HepG2 (cell line): Measurements from ENCODE around the gene NFKBIA. TPM values are rescaled to one million over a fixed set of nuclear protein-coding genes. Genes with fewer than 3 reads are reported as not detected.

Source experiments
- CEBPB ChIP-seq: IDR thresholded peaks from 2 replicates; pipeline ENCODE4 v1.6.1; 2011; ENCODE audit warnings: low read depth, low read length, improper control_type of control experiment, borderline replicate concordance
- DDIT3 ChIP-seq: sonication (generic); formaldehyde crosslinking; IDR thresholded peaks from 2 replicates; pipeline ENCODE4 v1.4.0; 2020; ENCODE audit warnings: mild to moderate bottlenecking, missing genetic modification reagents
- FOXA3 ChIP-seq: IDR thresholded peaks from 2 replicates; pipeline ENCODE4 v1.6.1; 2016; ENCODE audit warnings: missing genetic modification reagents, missing compliant biosample characterization
- FOXP1 ChIP-seq, 2 experiments: fragments of 450-650 bp in 1 of 2; IDR thresholded peaks; 2 replicates each; pipeline ENCODE4 v1.6.1; 2017 to 2018; ENCODE audit warnings: antibody characterized with exemption in 1 of 2
- GLI4 ChIP-seq: sonication (generic); formaldehyde crosslinking; IDR thresholded peaks from 2 replicates; pipeline ENCODE4 v1.5.1; 2020; ENCODE audit warnings: missing genetic modification reagents, mild to moderate bottlenecking, moderate library complexity, borderline replicate concordance
- HNF4A ChIP-seq: sonication (generic); formaldehyde crosslinking; IDR thresholded peaks from 2 replicates; pipeline ENCODE4 v1.4.0; 2020; ENCODE audit warnings: missing genetic modification reagents
- JUN ChIP-seq: sonication (generic); formaldehyde crosslinking; IDR thresholded peaks from 2 replicates; pipeline ENCODE4 v1.4.0; 2020; ENCODE audit warnings: mild to moderate bottlenecking, missing genetic modification reagents
- KDM4B ChIP-seq: sonication (generic); formaldehyde crosslinking; IDR thresholded peaks from 2 replicates; pipeline ENCODE4 v1.4.0; 2020; ENCODE audit warnings: missing genetic modification reagents
- NFYC ChIP-seq: IDR thresholded peaks from 2 replicates; pipeline ENCODE4 v1.6.1; 2016; ENCODE audit warnings: missing genetic modification reagents, missing compliant biosample characterization
- SP2 ChIP-seq: sonication (generic); formaldehyde crosslinking; IDR thresholded peaks from 2 replicates; pipeline ENCODE4 v1.5.1; 2020; ENCODE audit warnings: mild to moderate bottlenecking, missing genetic modification reagents
- TERF1 ChIP-seq: sonication (generic); formaldehyde crosslinking; IDR thresholded peaks from 2 replicates; pipeline ENCODE4 v1.8.0; 2022; ENCODE audit warnings: mild to moderate bottlenecking, missing genetic modification reagents, moderate library complexity
- ZNF205 ChIP-seq: IDR thresholded peaks from 2 replicates; pipeline ENCODE4 v1.6.1; 2018; ENCODE audit warnings: missing biosample characterization, missing genetic modification reagents
- ZNF333 ChIP-seq: sonication (generic); formaldehyde crosslinking; IDR thresholded peaks from 2 replicates; pipeline ENCODE4 v1.4.0; 2020; ENCODE audit warnings: mild to moderate bottlenecking, missing genetic modification reagents, borderline replicate concordance
- ZNF616 ChIP-seq: sonication (generic); formaldehyde crosslinking; IDR thresholded peaks from 2 replicates; pipeline ENCODE4 v1.5.0; 2020; ENCODE audit warnings: low read depth, mild to moderate bottlenecking, missing genetic modification reagents
- ZNF782 ChIP-seq: sonication (generic); formaldehyde crosslinking; IDR thresholded peaks from 2 replicates; pipeline ENCODE4 v1.4.0; 2020; ENCODE audit warnings: missing genetic modification reagents, mild to moderate bottlenecking, borderline replicate concordance
- ZNF788 ChIP-seq: sonication (generic); formaldehyde crosslinking; IDR thresholded peaks from 2 replicates; pipeline ENCODE4 v1.5.0; 2020; ENCODE audit warnings: mild to moderate bottlenecking, missing genetic modification reagents, borderline replicate concordance
- ZSCAN12 ChIP-seq: sonication (generic); formaldehyde crosslinking; IDR thresholded peaks from 2 replicates; pipeline ENCODE4 v1.9.0; 2021; ENCODE audit warnings: mild to moderate bottlenecking, missing genetic modification reagents
- polyA plus RNA-seq, 8 experiments: library from polyadenylated mRNA; depleted of rRNA in 3 of 8; stranded (reverse) in 7 of 8; unstranded in 1 of 8; fragments of >200 nt; fragmentation: Illumina TruSeq in 4 of 8; extraction: Trizol in 4 of 8; gene quantifications; 2 replicates each; pipeline versions ENCODE4 v1.2.1 to v1.2.3, GENCODE V29; 2011 to 2016; ENCODE audit warnings: low read depth in 4 of 8, missing spikeins in 1 of 8, mixed read lengths in 1 of 8; ENCODE audit not compliant: insufficient read depth in 1 of 8
- total RNA-seq, 5 experiments: library from RNA; depleted of rRNA; stranded (reverse); fragments of >200 nt; fragmentation: Illumina TruSeq; extraction: Trizol; gene quantifications; 2 replicates each; pipeline ENCODE4 v1.2.3, GENCODE V29; 2016; ENCODE audit warnings: low read depth in 1 of 5
- TF ChIP-seq, protein P1 (sequence below): sonication (generic); formaldehyde crosslinking; IDR thresholded peaks from 2 replicates; pipeline ENCODE4 v1.4.0; 2020; ENCODE audit warnings: low read depth, mild to moderate bottlenecking, missing genetic modification reagents
- TF ChIP-seq, protein P2 (sequence below): sonication (generic); formaldehyde crosslinking; IDR thresholded peaks from 2 replicates; pipeline ENCODE4 v1.4.0; 2020; ENCODE audit warnings: mild to moderate bottlenecking, missing genetic modification reagents, borderline replicate concordance

The NFKBIA gene
- total and polyA plus RNA-seq, 2 of the 13 experiments (the other 11 are each of a cell fraction or from before 2014, with no cell fraction given) = 197 to 319 TPM

DNA sequence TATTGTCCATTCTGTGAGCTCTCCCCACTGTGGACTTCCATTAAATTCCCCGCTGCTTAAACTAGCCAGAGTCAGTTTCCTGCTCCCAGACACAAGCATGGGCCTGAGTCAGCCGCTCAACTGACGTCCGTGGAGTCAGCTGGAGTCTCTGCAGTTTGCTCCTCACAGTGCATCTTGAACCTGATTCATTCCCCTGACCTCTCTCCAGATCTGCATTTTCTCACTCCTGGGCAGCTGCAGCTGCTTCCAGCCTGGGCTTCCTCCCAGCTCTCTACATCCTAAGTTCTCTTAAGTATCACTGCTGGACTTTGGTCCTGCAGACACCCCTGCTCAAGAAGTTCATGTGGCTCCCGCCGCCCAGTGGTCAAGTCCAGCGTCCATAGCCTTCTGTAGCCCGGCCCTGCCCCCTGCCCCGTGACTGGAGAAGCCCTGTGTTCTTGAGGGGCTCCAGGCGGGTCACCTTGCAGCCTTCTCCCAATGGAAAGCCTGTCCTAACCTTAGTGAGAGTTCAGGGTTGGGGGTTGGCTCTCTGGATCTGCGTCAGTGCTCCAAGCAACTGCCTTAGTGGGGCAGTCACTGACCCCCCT is 20.0 kb downstream of the NFKBIA start (continued):
- TF ChIP-seq TERF1 (CRISPR knock-in tag) = 0 out of 2 replicates have a peak, but pooled peaks have one; percentile 58
- no peak for TF ChIP-seq ZNF616 (CRISPR knock-in tag)
- no peak; the same call in 1 of the 2 replicates for TF ChIP-seq FOXA3 (CRISPR knock-in tag)
- no peak; the same call in 1 of the 2 replicates for TF ChIP-seq ZNF782 (CRISPR knock-in tag)
- TF ChIP-seq HNF4A (CRISPR knock-in tag) = peak; percentile 96
- peak; percentile 76; the same call in 1 of the 2 replicates for TF ChIP-seq ZNF205 (CRISPR knock-in tag)
- TF ChIP-seq GLI4 (CRISPR knock-in tag) = no peak
- no peak; the same call in 1 of the 2 replicates for TF ChIP-seq ZNF788
- TF ChIP-seq NFYC = peak; percentile 42; the same call in 1 of the 2 replicates
- peak; percentile 58; the same call in 1 of the 2 replicates for TF ChIP-seq ZNF333 (CRISPR knock-in tag)
- no peak for TF ChIP-seq CEBPB
- peak; percentile 85; the same call in 1 of the 2 replicates for TF ChIP-seq ZSCAN12 (CRISPR knock-in tag)
- peak; percentile 17; the same call in 1 of the 2 replicates for TF ChIP-seq KDM4B (CRISPR knock-in tag)
- no peak for TF ChIP-seq SP2 (CRISPR knock-in tag)
- no peak for TF ChIP-seq JUN (CRISPR knock-in tag)
- no peak for TF ChIP-seq FOXP1 (IDR thresholded peaks at IDR 0.05)
- TF ChIP-seq FOXP1 (CRISPR knock-in tag; IDR thresholded peaks at IDR 0.05) = 0 out of 2 replicates have a peak, but pooled peaks have one; percentile 5
- TF ChIP-seq, protein P1, sequence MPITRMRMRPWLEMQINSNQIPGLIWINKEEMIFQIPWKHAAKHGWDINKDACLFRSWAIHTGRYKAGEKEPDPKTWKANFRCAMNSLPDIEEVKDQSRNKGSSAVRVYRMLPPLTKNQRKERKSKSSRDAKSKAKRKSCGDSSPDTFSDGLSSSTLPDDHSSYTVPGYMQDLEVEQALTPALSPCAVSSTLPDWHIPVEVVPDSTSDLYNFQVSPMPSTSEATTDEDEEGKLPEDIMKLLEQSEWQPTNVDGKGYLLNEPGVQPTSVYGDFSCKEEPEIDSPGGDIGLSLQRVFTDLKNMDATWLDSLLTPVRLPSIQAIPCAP = no peak
- TF ChIP-seq, protein P2, sequence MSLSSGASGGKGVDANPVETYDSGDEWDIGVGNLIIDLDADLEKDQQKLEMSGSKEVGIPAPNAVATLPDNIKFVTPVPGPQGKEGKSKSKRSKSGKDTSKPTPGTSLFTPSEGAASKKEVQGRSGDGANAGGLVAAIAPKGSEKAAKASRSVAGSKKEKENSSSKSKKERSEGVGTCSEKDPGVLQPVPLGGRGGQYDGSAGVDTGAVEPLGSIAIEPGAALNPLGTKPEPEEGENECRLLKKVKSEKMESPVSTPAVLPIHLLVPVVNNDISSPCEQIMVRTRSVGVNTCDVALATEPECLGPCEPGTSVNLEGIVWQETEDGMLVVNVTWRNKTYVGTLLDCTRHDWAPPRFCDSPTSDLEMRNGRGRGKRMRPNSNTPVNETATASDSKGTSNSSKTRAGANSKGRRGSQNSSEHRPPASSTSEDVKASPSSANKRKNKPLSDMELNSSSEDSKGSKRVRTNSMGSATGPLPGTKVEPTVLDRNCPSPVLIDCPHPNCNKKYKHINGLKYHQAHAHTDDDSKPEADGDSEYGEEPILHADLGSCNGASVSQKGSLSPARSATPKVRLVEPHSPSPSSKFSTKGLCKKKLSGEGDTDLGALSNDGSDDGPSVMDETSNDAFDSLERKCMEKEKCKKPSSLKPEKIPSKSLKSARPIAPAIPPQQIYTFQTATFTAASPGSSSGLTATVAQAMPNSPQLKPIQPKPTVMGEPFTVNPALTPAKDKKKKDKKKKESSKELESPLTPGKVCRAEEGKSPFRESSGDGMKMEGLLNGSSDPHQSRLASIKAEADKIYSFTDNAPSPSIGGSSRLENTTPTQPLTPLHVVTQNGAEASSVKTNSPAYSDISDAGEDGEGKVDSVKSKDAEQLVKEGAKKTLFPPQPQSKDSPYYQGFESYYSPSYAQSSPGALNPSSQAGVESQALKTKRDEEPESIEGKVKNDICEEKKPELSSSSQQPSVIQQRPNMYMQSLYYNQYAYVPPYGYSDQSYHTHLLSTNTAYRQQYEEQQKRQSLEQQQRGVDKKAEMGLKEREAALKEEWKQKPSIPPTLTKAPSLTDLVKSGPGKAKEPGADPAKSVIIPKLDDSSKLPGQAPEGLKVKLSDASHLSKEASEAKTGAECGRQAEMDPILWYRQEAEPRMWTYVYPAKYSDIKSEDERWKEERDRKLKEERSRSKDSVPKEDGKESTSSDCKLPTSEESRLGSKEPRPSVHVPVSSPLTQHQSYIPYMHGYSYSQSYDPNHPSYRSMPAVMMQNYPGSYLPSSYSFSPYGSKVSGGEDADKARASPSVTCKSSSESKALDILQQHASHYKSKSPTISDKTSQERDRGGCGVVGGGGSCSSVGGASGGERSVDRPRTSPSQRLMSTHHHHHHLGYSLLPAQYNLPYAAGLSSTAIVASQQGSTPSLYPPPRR (CRISPR knock-in tag) = peak; percentile 17; the same call in 1 of the 2 replicates
- TF ChIP-seq DDIT3 (CRISPR knock-in tag) = no peak
